Osteocyte (in vitro differentiated cells): ENCODE measurements around the gene MARS1. TPM values are rescaled to one million over a fixed set of nuclear protein-coding genes. Genes with fewer than 3 reads are reported as not detected.
A peak's percentile ranks its signal among the peaks of the same experiment; 100 is the strongest.
"Not testable (repeated sequence)": the region's sequence is repeated elsewhere in the genome, so short reads cannot be mapped to it uniquely, and the experiment has no call there.

Experiments
- DNase-seq: peaks from one replicate; pipeline ENCODE4 v3.0.0; 2021; ENCODE audit warnings: mixed read lengths; ENCODE audit not compliant: unreplicated experiment; ENCODE audit errors: extremely low spot score
- H3K27ac Mint-ChIP-seq: one replicate; pipeline ENCODE4 v1.8.0; 2021; ENCODE audit warnings: mild to moderate bottlenecking, mixed read lengths; ENCODE audit not compliant: unreplicated experiment
- H3K27me3 Mint-ChIP-seq: one replicate; pipeline ENCODE4 v1.8.0; 2021; ENCODE audit warnings: mixed read lengths; ENCODE audit not compliant: unreplicated experiment
- H3K36me3 Mint-ChIP-seq: one replicate; pipeline ENCODE4 v1.8.0; 2021; ENCODE audit warnings: mixed read lengths; ENCODE audit not compliant: unreplicated experiment
- H3K4me1 Mint-ChIP-seq: one replicate; pipeline ENCODE4 v1.8.0; 2021; ENCODE audit warnings: mixed read lengths; ENCODE audit not compliant: unreplicated experiment
- H3K4me3 Mint-ChIP-seq: one replicate; pipeline ENCODE4 v1.8.0; 2021; ENCODE audit warnings: mild to moderate bottlenecking, moderate library complexity, mixed read lengths; ENCODE audit not compliant: unreplicated experiment
- H3K9me3 Mint-ChIP-seq: one replicate; pipeline ENCODE4 v1.8.0; 2021; ENCODE audit warnings: mixed read lengths; ENCODE audit not compliant: unreplicated experiment
- CTCF ChIP-seq: fragments of 200-600 bp; sonication (generic); IDR thresholded peaks from 2 replicates; pipeline ENCODE4 v1.5.0; 2021; ENCODE audit warnings: antibody characterized with exemption, mild to moderate bottlenecking, moderate library complexity
- total RNA-seq: library from RNA; stranded (reverse); gene quantifications from 2 replicates; pipeline ENCODE4 v1.2.1, GENCODE V29; 2021

The MARS1 gene
- total RNA-seq, 1 donor from 2014 or later: 401 TPM

DNA sequence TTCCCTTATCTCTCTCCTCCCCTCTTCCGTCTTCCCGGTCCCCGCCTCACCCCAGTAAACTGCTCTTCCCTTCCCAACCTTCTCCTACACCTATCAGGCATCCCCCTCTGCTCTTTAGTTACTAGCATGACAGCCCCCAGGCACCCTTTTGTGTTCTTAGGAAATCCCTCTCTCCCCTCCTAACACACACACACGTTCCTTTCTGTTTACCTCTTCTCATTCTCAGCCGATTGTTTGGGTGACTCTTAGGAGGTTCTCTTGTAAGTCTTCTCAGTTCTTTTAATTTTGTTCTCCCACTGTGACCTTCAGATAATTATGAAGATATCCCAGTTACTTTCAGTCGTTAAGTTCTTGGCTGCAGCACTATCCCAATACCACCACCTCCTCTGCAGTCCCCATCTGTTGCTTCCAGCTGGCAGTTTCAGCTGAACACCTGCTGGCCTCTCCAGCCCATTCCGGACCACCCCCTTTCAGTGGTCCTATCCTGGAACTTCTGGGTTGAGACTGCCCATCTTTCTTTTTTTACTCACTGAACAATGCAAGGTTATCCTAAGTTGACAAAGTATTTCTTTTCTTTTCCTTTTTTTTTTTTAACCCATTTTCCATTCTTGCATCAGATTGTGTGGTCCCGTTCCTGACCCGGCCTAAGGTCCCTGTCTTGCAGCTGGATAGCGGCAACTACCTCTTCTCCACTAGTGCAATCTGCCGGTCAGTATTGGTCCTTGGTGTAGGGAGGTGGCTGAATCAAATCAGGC, 711 bp downstream of the MARS1 start:
- Mint-ChIP-seq H3K27me3 (no peaks in the 10 kb centered on the region), H3K36me3 (peaks cover 28% of the 10 kb centered on the region), H3K9me3 (no peaks in the 10 kb centered on the region), H3K4me1 (peaks cover 24% of the 10 kb centered on the region), H3K27ac (peak overlapping the region; percentile 88), H3K4me3 (peak overlapping the region; percentile 86)
- no peak for DNase-seq
- TF ChIP-seq CTCF: no peak

DNA sequence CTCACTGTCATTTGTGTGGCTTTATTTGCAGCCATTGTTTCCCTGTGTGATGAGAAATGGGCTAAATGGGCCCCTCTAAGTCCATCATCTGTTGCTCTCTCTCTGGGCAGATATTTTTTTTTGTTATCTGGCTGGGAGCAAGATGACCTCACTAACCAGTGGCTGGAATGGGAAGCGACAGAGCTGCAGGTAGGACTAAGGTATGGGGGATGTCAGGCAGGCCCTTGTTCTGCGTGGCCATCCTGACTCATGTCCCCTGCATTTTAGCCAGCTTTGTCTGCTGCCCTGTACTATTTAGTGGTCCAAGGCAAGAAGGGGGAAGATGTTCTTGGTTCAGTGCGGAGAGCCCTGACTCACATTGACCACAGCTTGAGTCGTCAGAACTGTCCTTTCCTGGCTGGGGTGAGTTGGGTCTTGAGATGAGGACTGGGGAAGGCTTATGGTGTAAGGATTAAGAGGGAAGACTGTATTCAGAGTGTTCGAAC, 1.3 kb downstream of the MARS1 start:
- Mint-ChIP-seq H3K27ac (peak overlapping the region; percentile 88), H3K4me3 (peak overlapping the region; percentile 86), H3K4me1 (peaks cover 24% of the 10 kb centered on the region), H3K27me3 (no peaks in the 10 kb centered on the region), H3K9me3 (no peaks in the 10 kb centered on the region), H3K36me3 (peaks cover 28% of the 10 kb centered on the region)
- TF ChIP-seq CTCF: no peak
- no peak for DNase-seq

- DNase-seq: no peak
- TF ChIP-seq CTCF: no peak
- H3K27ac Mint-ChIP-seq: no peak overlapping the region
- H3K9me3 Mint-ChIP-seq: no peaks in the 10 kb centered on the region
- no peaks in the 10 kb centered on the region for H3K27me3 Mint-ChIP-seq
- H3K4me3 Mint-ChIP-seq: no peak overlapping the region
- H3K36me3 Mint-ChIP-seq: peaks cover 28% of the 10 kb centered on the region
- peaks cover 24% of the 10 kb centered on the region for H3K4me1 Mint-ChIP-seq
These were observed 2.3 kb downstream of the MARS1 start for GRCh38 chr12:57490126-57490525.

GRCh38 chr12:57491393-57492280, 3.8 kb downstream of the MARS1 start:
- H3K4me1 Mint-ChIP-seq: peaks cover 24% of the 10 kb centered on the region
- no peak for DNase-seq
- no peaks in the 10 kb centered on the region for H3K9me3 Mint-ChIP-seq
- H3K4me3 Mint-ChIP-seq: no peak overlapping the region
- H3K36me3 Mint-ChIP-seq: peaks cover 35% of the 10 kb centered on the region
- no peak for TF ChIP-seq CTCF
- peak overlapping the region; percentile 66 for H3K27ac Mint-ChIP-seq
- no peaks in the 10 kb centered on the region for H3K27me3 Mint-ChIP-seq

- not testable (repeated sequence) for DNase-seq, H3K9me3 Mint-ChIP-seq, H3K4me3 Mint-ChIP-seq, H3K4me1 Mint-ChIP-seq, H3K27ac Mint-ChIP-seq, H3K27me3 Mint-ChIP-seq
- peaks cover 57% of the 10 kb centered on the region for H3K36me3 Mint-ChIP-seq
These were observed 7.3 kb downstream of the MARS1 start for GRCh38 chr12:57495051-57495701.
